ENCODE results near the gene RFXAP.

The RFXAP gene

GRCh38 chr13:36817996-36818803 is 822 bp upstream of the RFXAP start:
- DNase-seq = no peak

GRCh38 chr13:36819739-36820090 is 693 bp downstream of the RFXAP start:
- DNase-seq = no peak

- DNase-seq = no peak
These were observed 1.2 kb downstream of the RFXAP start for GRCh38 chr13:36820222-36820621.

GRCh38 chr13:36822785-36823184 is 3.8 kb downstream of the RFXAP start:
- DNase-seq = no peak

GRCh38 chr13:36829753-36830152 is 10.7 kb downstream of the RFXAP start:
- DNase-seq = no peak

DNA sequence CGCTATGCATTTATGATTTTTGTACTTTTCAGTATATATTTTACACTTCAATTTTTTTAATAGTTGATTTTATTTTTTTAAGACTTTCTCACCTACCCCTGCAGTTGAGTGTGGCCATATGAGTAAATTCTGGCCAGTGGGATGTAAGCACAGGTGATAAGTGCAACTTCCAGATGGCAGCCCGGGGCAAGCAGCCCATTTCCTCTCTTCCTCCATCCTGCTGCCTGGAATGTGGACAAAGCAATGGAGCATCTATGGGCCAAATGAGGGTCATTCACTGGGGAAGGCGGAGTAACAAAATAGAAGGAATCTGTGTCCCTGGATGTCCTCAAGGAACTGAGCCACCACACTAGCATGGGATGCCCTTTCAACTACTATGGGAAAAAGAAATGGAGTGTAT is 12.3 kb downstream of the RFXAP start:
- no peak for DNase-seq

- no peak for DNase-seq
These were observed 15.3 kb downstream of the RFXAP start for GRCh38 chr13:36834299-36834698.

DNA sequence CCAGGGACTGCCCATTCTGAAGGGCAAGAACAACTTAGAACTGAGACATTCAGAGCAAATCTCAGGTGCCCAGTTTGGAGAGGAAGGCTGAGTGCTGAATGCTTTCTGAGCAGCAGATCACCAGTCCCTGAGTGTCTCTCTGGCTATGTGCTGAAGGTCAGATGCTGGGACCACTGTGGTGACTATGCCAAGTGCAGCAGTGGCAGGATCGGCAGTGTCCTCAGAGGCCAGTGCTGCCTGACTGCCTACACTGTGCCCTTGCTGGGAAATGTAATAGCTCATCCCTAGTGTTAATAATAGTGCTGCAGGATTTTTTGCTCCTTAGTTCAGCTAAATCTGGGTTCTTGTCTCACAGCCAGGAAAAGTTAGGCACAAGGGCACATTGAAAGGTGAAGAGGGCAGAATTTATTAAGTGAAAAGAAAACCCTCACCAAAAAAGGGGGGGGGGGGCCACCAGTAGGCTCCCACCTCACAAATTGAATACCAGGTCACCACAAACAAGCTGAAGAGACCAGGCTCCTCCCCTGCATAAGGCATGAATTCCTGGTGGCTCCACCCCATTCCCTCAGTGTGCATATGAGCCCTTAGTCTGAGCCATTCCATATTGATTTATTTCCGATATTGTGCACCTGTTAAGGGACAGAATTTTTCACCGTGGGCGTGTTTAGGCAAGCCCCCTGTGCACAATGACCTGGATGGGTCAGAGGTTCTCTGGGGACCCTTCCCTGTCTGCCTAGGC is 18.5 kb downstream of the RFXAP start:
- no peak for DNase-seq

GRCh38 chr13:36839281-36839680 is 20.3 kb downstream of the RFXAP start:
- no peak for DNase-seq

DNA sequence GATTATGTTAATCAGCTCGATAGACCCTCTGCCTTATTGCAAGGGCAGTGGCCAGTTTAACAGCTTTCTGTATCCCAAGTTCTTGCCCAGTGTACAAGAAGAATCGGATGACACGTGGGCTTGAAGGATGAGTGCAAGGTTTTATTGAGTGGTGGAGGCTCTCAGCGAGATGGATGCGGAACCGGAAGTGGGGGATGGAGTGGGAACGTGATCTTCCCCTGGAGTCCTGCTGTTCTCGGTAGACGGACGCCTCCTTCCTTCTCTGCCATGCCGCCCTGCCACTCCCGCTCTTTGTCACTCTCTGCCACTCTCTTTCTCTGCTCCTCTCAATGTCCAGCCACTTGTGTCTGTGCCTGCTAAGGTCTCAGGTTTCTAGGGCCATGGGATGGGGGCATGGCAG is 21.0 kb downstream of the RFXAP start:
- DNase-seq = no peak

- DNase-seq = no peak
These were observed 21.8 kb downstream of the RFXAP start for GRCh38 chr13:36840718-36841250.

DNA sequence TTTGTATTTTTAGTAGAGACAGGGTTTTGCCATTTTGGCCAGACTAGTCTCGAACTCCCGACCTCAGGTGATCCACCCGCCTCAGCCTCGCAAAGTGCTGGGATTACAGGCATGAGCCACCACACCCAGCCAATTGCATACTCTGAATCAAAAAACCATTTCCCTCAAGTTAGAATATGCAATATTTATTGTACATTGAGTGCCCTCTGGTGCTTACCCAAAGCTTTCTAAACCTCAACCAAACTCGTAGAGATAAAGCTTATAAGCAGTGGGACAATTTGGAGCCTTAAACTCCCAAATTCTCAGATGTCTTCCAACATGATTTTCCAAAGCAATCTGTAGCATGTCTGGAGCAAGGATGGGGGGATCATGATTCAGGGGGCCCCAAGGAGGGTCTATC is 22.4 kb downstream of the RFXAP start:
- DNase-seq = no peak

GRCh38 chr13:36847606-36848005 is 28.6 kb downstream of the RFXAP start:
- DNase-seq = no peak

DNA sequence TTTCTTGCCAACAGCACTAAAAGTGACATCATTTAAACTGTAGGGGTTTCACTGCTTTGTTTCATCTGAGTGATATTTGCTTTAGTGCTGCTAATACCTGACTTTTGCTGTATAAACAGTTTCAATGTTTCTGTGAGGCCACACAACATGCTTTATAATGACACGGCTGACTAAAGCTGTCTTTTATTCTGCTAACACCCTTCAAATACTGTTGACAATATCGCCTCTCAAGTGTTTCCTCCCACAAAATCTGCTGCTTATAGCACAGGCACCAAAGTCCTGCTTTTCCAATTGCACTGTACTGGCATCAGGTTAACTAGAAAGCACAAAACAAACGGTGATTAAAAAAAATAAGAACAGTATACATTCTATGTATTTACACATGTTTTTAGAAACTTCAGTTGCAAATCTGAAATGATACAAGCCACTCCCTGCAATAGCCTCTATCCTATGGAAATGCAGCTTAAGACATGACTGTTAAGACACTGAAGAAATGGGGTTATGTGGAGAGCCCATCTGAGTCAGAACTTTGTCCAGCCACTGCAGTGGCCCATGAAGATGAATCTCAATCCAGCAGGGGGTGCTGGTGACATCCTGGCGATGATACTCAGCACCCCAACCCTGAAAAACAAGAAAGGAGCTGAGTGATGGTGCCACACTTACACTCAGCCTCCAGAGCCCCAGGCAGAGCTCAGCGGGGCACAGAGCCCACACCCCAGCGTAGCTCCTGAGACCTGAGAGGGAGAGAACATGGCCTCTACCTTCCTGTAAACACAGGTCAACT is 29.4 kb downstream of the RFXAP start:
- DNase-seq = no peak

DNA sequence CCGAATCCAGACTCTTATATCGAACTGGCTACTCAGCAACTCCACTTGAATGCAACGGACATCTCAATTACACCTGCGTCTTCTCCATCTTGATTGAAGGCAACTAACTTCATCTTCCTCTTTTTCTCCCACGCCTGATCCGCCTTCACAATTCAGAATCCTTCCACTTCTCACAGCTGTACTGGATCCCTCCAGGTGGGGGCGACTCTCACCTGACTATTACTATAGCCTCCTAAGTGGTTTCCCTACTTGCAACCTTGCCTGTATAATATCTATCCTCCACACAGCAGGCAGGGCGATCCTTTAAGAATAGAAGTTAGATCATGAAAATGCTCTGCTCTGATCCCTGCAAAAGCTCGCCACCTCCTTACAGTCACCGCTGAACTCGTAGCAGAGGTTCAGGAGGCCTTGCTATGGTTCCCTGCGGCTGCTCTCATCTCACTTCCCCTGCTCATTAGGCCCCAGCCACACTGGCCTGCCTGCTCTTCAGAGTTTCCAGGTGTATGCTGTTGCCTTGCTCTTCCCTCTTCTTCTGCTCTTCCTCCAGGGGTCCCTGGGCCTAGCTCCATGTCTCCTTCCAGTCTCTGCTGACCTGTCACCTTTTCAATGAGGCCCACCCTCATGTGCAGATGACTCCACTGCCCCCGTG is 31.9 kb downstream of the RFXAP start:
- no peak for DNase-seq

DNA sequence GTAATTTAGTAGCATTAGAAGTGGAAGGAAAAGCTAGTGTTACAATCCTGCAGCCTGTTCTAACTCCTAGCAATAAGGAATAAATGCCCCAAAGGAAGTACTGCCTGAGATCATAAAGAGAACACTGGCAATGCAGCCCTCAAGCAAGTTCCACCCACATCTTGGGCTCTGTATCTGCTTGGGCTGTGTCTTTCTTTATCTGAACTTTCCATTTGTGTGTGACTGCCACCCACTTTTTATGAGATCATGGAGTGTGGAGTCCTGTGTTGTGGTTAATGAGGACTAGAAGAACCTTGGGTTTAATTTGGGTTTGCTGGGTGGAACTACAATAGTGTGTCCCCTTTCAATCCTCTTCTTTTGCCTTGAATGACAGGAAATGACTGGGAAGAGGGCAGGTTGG is 38.2 kb downstream of the RFXAP start:
- DNase-seq = no peak

- DNase-seq = no peak
These were observed 39.3 kb downstream of the RFXAP start for GRCh38 chr13:36858290-36858689.

GRCh38 chr13:36859259-36859658 is 40.2 kb downstream of the RFXAP start:
- DNase-seq = no peak

- no peak for DNase-seq
These were observed 43.1 kb downstream of the RFXAP start for GRCh38 chr13:36862002-36862685.

DNA sequence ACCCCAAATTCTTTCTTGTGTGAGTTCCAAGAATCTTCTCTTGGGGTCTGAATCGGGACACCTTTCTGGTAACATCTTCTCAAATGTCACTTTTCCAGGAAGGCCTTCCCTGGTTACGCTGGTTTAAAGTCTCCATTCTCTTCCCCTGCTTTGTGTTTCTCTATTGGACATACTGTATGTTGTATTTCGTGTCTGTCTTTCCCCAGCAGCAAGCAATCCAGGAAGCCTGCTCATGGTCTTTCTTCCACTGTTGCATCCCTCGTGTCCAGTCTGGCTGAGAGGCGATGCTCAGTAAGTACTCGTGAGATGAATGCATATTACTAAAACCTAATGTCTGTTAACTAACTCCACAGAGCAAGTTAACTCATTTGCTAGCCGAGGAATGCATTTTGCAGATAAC is 43.7 kb downstream of the RFXAP start:
- no peak for DNase-seq

GRCh38 chr13:36865265-36865664 is 46.2 kb downstream of the RFXAP start:
- DNase-seq = no peak

DNA sequence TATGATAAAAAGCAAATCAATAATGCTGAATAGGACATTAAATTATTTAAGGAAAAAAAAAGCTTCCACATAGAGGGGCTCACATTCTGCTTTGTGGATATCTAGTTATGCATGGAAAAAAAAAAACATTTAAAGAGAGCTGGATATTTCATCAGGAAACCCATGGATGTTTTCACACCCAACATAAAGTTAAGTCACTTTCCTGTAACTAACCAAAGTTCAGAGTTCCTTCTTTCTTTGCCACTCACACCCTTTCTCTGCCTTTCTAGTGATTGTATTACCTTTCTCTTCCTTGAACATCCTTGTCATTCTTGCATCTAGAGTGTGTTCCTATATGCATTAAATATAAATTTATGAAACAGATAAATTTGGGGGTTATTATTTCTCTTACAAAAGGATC is 47.2 kb downstream of the RFXAP start:
- no peak for DNase-seq
